Liver (tissue), 3 donors: ENCODE measurements around the gene DDO.

Source experiments
- CTCF ChIP-seq: fragments of 150-350 bp; IDR thresholded peaks from 2 replicates; pipeline ENCODE4 v1.5.1; 2017; ENCODE audit warnings: improper control_type of control experiment, low read depth, low read length; ENCODE audit not compliant: missing input control
- FOXA1 ChIP-seq: IDR thresholded peaks from 2 replicates; pipeline ENCODE4 v1.6.1; 2016; ENCODE audit warnings: antibody characterized with exemption
- RAD21 ChIP-seq, 2 donors: IDR thresholded peaks; 2 replicates each; pipeline ENCODE4 v1.6.1; 2016; ENCODE audit warnings: antibody characterized with exemption in 2 of 2, mild to moderate bottlenecking in 2 of 2
- SP1 ChIP-seq: IDR thresholded peaks from 2 replicates; pipeline ENCODE4 v1.6.1; 2018; ENCODE audit warnings: antibody characterized with exemption, mild to moderate bottlenecking
- donor health status: healthy.
- donor health status: healthy.

- TF ChIP-seq CTCF (no peak), SP1 (no peak), RAD21 (IDR thresholded peaks at IDR 0.05) (no peak), FOXA1 (no peak)
These were observed 58.1 kb downstream of the DDO start for GRCh38 chr6:110357298-110357663.
